GM23338 (cell line): ENCODE results near the gene CTSW. TPM values are rescaled to one million over a fixed set of nuclear protein-coding genes. Genes with fewer than 3 reads are reported as not detected.

Experiments used
- ATAC-seq: fragments of 200-7000 bp; cut with Tn5 transposase; 3 replicates; pipeline ENCODE4 v1.9.1; 2020
- DNase-seq: peaks from one replicate; pipeline ENCODE4 v3.0.0-alpha.2; 2015; ENCODE audit warnings: low spot score
- H2AFZ ChIP-seq: fragments of 200-600 bp; sonication (generic); 2 replicates; pipeline ENCODE4 v1.8.0; 2016; ENCODE audit warnings: antibody characterized with exemption, mild to moderate bottlenecking, moderate library complexity
- H3F3A ChIP-seq: fragments of 200-600 bp; sonication (generic); replicated peaks from 2 replicates; pipeline ENCODE4 v1.8.0; 2017; ENCODE audit warnings: antibody characterized with exemption, mixed run types, low read depth
- H3K27ac ChIP-seq: fragments of 200-600 bp; sonication (generic); 2 replicates; pipeline ENCODE4 v1.6.1; 2016; ENCODE audit warnings: low read depth
- H3K27me3 ChIP-seq: fragments of 200-600 bp; sonication (generic); 2 replicates; pipeline ENCODE4 v1.8.0; 2016; ENCODE audit warnings: mild to moderate bottlenecking, mixed run types, moderate library complexity; ENCODE audit not compliant: insufficient read depth
- H3K36me3 ChIP-seq: fragments of 200-600 bp; sonication (generic); 2 replicates; pipeline ENCODE4 v1.8.0; 2016; ENCODE audit warnings: mild to moderate bottlenecking; ENCODE audit not compliant: insufficient read depth
- H3K4me1 ChIP-seq: fragments of 200-600 bp; sonication (generic); 2 replicates; pipeline ENCODE4 v1.8.0; 2016; ENCODE audit warnings: mild to moderate bottlenecking, moderate library complexity; ENCODE audit not compliant: insufficient read depth
- H3K4me2 ChIP-seq: fragments of 200-600 bp; sonication (generic); 2 replicates; pipeline ENCODE4 v1.7.1; 2017; ENCODE audit warnings: mixed run types
- H3K4me3 ChIP-seq: fragments of 200-600 bp; sonication (generic); 2 replicates; pipeline ENCODE4 v1.6.1; 2016; ENCODE audit warnings: mixed run types
- H3K79me2 ChIP-seq: fragments of 200-600 bp; sonication (generic); replicated peaks from 2 replicates; pipeline ENCODE4 v1.8.0; 2017; ENCODE audit warnings: mild to moderate bottlenecking; ENCODE audit not compliant: insufficient read depth
- H3K9me2 ChIP-seq: fragments of 200-600 bp; sonication (generic); 2 replicates; pipeline ENCODE4 v1.8.0; 2017; ENCODE audit not compliant: insufficient read depth
- H4K20me1 ChIP-seq: fragments of 200-600 bp; sonication (generic); replicated peaks from 2 replicates; pipeline ENCODE4 v1.8.0; 2017; ENCODE audit warnings: mild to moderate bottlenecking; ENCODE audit not compliant: insufficient read depth
- H3K27ac Mint-ChIP-seq: 2 replicates; pipeline ENCODE4 v1.8.0; 2020; ENCODE audit warnings: inconsistent platforms, mild to moderate bottlenecking, moderate library complexity, mixed read lengths
- H3K27me3 Mint-ChIP-seq: 3 replicates; pipeline ENCODE4 v1.8.0; 2022; ENCODE audit warnings: low read depth, mild to moderate bottlenecking, moderate library complexity, mixed read lengths, inconsistent platforms; ENCODE audit not compliant: insufficient read depth, poor library complexity
- H3K36me3 Mint-ChIP-seq: 3 replicates; pipeline ENCODE4 v1.8.0; 2021; ENCODE audit warnings: low read depth, mild to moderate bottlenecking, inconsistent platforms, moderate library complexity, mixed read lengths
- H3K4me1 Mint-ChIP-seq: 3 replicates; pipeline ENCODE4 v1.8.0; 2020; ENCODE audit warnings: mild to moderate bottlenecking, inconsistent platforms, mixed read lengths
- H3K4me3 Mint-ChIP-seq: 3 replicates; pipeline ENCODE4 v1.8.0; 2021; ENCODE audit warnings: moderate library complexity, mild to moderate bottlenecking, inconsistent platforms, mixed read lengths
- H3K9me3 Mint-ChIP-seq: 3 replicates; pipeline ENCODE4 v1.8.0; 2020; ENCODE audit warnings: moderate library complexity, mild to moderate bottlenecking, inconsistent platforms, mixed read lengths
- CREB1 ChIP-seq: fragments of 250-450 bp; sonication (Bioruptor Pico); IDR thresholded peaks from 2 replicates; pipeline ENCODE4 v1.5.0; 2020; ENCODE audit warnings: low read depth, mild to moderate bottlenecking, moderate library complexity
- ETS1 ChIP-seq: IDR thresholded peaks from 2 replicates; pipeline ENCODE4 v1.6.1; 2016; ENCODE audit warnings: antibody characterized with exemption
- EZH2 ChIP-seq: fragments of 200-600 bp; sonication (generic); IDR thresholded peaks from one replicate; pipeline ENCODE4 v1.8.0; 2017; ENCODE audit warnings: antibody characterized with exemption, mild to moderate bottlenecking, low read depth; ENCODE audit not compliant: unreplicated experiment
- EZH2phosphoT487 ChIP-seq: fragments of 200-600 bp; sonication (generic); IDR thresholded peaks from one replicate; pipeline ENCODE4 v1.8.1; 2018; ENCODE audit warnings: antibody characterized with exemption; ENCODE audit not compliant: unreplicated experiment
- JUNB ChIP-seq: IDR thresholded peaks from one replicate; pipeline ENCODE4 v1.6.1; 2016; ENCODE audit warnings: antibody characterized with exemption; ENCODE audit not compliant: unreplicated experiment
- STAT1 ChIP-seq: IDR thresholded peaks from one replicate; pipeline ENCODE4 v1.6.1; 2016; ENCODE audit warnings: antibody characterized with exemption; ENCODE audit not compliant: unreplicated experiment
- ZNF331 ChIP-seq: fragments of 250-450 bp; sonication (Bioruptor Pico); IDR thresholded peaks from 2 replicates; pipeline ENCODE4 v1.5.0; 2020; ENCODE audit warnings: low read depth, mild to moderate bottlenecking, moderate library complexity
- polyA plus RNA-seq: library from polyadenylated mRNA; unstranded; fragments of >200 nt; fragmentation: Nextera tagmentation; extraction: Ambion mirVana; gene quantifications from 2 replicates; pipeline ENCODE4 v1.2.1, GENCODE V29; 2016
- total RNA-seq: library from RNA; depleted of rRNA; stranded (reverse); fragments of >200 nt; shearing (Covaris generic); gene quantifications from 2 replicates; pipeline ENCODE4 v1.2.3, GENCODE V29; 2014
- TF ChIP-seq, protein P1 (sequence below): fragments of 250-450 bp; sonication (Bioruptor Pico); IDR thresholded peaks from 2 replicates; pipeline ENCODE4 v1.5.0; 2020; ENCODE audit warnings: mild to moderate bottlenecking, moderate library complexity
- TF ChIP-seq, protein P2 (sequence below): IDR thresholded peaks from one replicate; pipeline ENCODE4 v1.6.1; 2018; ENCODE audit warnings: antibody characterized with exemption; ENCODE audit not compliant: unreplicated experiment

CTSW gene
- total and polyA plus RNA-seq, 2 experiments from 2014 or later, result not detected

GRCh38 chr11:65919141-65919572, 39.5 kb downstream of the CTSW start, which contains the start of gene DRAP1 (continued):
- TF ChIP-seq STAT1 (no peak), ETS1 (peak; percentile 30; the same call in 1 of the 2 replicates), CREB1 (CRISPR knock-in tag) (peak; percentile 86)

GRCh38 chr11:65919573-65920371, 40.1 kb downstream of the CTSW start:
- Histone ChIP-seq H3F3A (0 out of 2 replicates have a peak, but pooled peaks cover 6% of the 10 kb centered on the region), H3K27me3 (no peaks in the 10 kb centered on the region), H3K79me2 (peaks cover 7% of the 10 kb centered on the region), H3K36me3 (no peaks in the 10 kb centered on the region; the same call in 1 of the 2 replicates), H4K20me1 (no peaks in the 10 kb centered on the region), H3K4me3 (peak overlapping the region; percentile 87), H3K9me2 (no peaks in the 10 kb centered on the region), H3K27ac (no peak overlapping the region), H3K4me1 (peaks cover 5% of the 10 kb centered on the region; the same call in 1 of the 2 replicates), H2AFZ (peak overlapping the region; percentile 78; the same call in 1 of the 2 replicates), H3K4me2 (peak overlapping the region; percentile 95)
- Mint-ChIP-seq H3K9me3 (no peaks in the 10 kb centered on the region), H3K27me3 (peaks cover 15% of the 10 kb centered on the region), H3K36me3 (peaks cover 21% of the 10 kb centered on the region), H3K27ac (no peak overlapping the region), H3K4me1 (peaks cover 6% of the 10 kb centered on the region), H3K4me3 (peak overlapping the region; percentile 87)
- DNase-seq (peak; percentile 66), ATAC-seq (peak; percentile 43)
- TF ChIP-seq ZNF331, result no peak
- TF ChIP-seq EZH2, result no peak
- TF ChIP-seq, protein P1, sequence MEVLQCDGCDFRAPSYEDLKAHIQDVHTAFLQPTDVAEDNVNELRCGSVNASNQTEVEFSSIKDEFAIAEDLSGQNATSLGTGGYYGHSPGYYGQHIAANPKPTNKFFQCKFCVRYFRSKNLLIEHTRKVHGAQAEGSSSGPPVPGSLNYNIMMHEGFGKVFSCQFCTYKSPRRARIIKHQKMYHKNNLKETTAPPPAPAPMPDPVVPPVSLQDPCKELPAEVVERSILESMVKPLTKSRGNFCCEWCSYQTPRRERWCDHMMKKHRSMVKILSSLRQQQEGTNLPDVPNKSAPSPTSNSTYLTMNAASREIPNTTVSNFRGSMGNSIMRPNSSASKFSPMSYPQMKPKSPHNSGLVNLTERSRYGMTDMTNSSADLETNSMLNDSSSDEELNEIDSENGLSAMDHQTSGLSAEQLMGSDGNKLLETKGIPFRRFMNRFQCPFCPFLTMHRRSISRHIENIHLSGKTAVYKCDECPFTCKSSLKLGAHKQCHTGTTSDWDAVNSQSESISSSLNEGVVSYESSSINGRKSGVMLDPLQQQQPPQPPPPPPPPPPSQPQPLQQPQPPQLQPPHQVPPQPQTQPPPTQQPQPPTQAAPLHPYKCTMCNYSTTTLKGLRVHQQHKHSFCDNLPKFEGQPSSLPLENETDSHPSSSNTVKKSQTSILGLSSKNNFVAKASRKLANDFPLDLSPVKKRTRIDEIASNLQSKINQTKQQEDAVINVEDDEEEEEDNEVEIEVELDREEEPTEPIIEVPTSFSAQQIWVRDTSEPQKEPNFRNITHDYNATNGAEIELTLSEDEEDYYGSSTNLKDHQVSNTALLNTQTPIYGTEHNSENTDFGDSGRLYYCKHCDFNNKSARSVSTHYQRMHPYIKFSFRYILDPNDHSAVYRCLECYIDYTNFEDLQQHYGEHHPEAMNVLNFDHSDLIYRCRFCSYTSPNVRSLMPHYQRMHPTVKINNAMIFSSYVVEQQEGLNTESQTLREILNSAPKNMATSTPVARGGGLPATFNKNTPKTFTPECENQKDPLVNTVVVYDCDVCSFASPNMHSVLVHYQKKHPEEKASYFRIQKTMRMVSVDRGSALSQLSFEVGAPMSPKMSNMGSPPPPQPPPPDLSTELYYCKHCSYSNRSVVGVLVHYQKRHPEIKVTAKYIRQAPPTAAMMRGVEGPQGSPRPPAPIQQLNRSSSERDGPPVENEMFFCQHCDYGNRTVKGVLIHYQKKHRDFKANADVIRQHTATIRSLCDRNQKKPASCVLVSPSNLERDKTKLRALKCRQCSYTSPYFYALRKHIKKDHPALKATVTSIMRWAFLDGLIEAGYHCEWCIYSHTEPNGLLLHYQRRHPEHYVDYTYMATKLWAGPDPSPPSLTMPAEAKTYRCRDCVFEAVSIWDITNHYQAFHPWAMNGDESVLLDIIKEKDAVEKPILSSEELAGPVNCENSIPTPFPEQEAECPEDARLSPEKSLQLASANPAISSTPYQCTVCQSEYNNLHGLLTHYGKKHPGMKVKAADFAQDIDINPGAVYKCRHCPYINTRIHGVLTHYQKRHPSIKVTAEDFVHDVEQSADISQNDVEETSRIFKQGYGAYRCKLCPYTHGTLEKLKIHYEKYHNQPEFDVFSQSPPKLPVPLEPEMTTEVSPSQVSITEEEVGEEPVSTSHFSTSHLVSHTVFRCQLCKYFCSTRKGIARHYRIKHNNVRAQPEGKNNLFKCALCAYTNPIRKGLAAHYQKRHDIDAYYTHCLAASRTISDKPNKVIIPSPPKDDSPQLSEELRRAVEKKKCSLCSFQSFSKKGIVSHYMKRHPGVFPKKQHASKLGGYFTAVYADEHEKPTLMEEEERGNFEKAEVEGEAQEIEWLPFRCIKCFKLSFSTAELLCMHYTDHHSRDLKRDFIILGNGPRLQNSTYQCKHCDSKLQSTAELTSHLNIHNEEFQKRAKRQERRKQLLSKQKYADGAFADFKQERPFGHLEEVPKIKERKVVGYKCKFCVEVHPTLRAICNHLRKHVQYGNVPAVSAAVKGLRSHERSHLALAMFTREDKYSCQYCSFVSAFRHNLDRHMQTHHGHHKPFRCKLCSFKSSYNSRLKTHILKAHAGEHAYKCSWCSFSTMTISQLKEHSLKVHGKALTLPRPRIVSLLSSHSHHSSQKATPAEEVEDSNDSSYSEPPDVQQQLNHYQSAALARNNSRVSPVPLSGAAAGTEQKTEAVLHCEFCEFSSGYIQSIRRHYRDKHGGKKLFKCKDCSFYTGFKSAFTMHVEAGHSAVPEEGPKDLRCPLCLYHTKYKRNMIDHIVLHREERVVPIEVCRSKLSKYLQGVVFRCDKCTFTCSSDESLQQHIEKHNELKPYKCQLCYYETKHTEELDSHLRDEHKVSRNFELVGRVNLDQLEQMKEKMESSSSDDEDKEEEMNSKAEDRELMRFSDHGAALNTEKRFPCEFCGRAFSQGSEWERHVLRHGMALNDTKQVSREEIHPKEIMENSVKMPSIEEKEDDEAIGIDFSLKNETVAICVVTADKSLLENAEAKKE (CRISPR knock-in tag), result no peak
- TF ChIP-seq ETS1, result no peak
- TF ChIP-seq JUNB, result no peak
- TF ChIP-seq, protein P2, sequence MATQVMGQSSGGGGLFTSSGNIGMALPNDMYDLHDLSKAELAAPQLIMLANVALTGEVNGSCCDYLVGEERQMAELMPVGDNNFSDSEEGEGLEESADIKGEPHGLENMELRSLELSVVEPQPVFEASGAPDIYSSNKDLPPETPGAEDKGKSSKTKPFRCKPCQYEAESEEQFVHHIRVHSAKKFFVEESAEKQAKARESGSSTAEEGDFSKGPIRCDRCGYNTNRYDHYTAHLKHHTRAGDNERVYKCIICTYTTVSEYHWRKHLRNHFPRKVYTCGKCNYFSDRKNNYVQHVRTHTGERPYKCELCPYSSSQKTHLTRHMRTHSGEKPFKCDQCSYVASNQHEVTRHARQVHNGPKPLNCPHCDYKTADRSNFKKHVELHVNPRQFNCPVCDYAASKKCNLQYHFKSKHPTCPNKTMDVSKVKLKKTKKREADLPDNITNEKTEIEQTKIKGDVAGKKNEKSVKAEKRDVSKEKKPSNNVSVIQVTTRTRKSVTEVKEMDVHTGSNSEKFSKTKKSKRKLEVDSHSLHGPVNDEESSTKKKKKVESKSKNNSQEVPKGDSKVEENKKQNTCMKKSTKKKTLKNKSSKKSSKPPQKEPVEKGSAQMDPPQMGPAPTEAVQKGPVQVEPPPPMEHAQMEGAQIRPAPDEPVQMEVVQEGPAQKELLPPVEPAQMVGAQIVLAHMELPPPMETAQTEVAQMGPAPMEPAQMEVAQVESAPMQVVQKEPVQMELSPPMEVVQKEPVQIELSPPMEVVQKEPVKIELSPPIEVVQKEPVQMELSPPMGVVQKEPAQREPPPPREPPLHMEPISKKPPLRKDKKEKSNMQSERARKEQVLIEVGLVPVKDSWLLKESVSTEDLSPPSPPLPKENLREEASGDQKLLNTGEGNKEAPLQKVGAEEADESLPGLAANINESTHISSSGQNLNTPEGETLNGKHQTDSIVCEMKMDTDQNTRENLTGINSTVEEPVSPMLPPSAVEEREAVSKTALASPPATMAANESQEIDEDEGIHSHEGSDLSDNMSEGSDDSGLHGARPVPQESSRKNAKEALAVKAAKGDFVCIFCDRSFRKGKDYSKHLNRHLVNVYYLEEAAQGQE, result no peak
- TF ChIP-seq EZH2phosphoT487, result no peak
